RWPE2 (cell line): ENCODE data around the gene GLB1L2.

Experiments
- ATAC-seq: fragments of 200-7000 bp; cut with Tn5 transposase; 3 replicates; pipeline ENCODE4 v1.9.1; 2021; ENCODE audit warnings: low read depth
- DNase-seq: peaks from one replicate; pipeline ENCODE4 v3.0.0-alpha.2; 2020; ENCODE audit warnings: low spot score
- H3K27ac ChIP-seq: fragments of 450-650 bp; 2 replicates; pipeline ENCODE4 v1.5.1; 2017; ENCODE audit warnings: mild to moderate bottlenecking; ENCODE audit not compliant: poor library complexity, severe bottlenecking
- H3K27me3 ChIP-seq: fragments of 250-450 bp; sonication (Bioruptor Pico); 2 replicates; pipeline ENCODE4 v1.5.1; 2021; ENCODE audit warnings: mild to moderate bottlenecking, moderate library complexity; ENCODE audit not compliant: insufficient read depth, poor library complexity, severe bottlenecking
- H3K36me3 ChIP-seq: fragments of 250-450 bp; sonication (Bioruptor Pico); 2 replicates; pipeline ENCODE4 v1.5.1; 2020; ENCODE audit warnings: low read depth, mild to moderate bottlenecking, moderate library complexity
- H3K4me1 ChIP-seq: fragments of 250-450 bp; sonication (Bioruptor Pico); 2 replicates; pipeline ENCODE4 v1.5.1; 2021; ENCODE audit warnings: mild to moderate bottlenecking, moderate library complexity; ENCODE audit not compliant: insufficient read depth, poor library complexity, severe bottlenecking
- H3K4me3 ChIP-seq: fragments of 250-450 bp; sonication (Bioruptor Pico); 2 replicates; pipeline ENCODE4 v1.5.1; 2021; ENCODE audit warnings: mild to moderate bottlenecking, moderate library complexity; ENCODE audit not compliant: severe bottlenecking
- H3K9me3 ChIP-seq: fragments of 250-450 bp; sonication (Bioruptor Pico); 2 replicates; pipeline ENCODE4 v1.5.1; 2021; ENCODE audit warnings: mild to moderate bottlenecking, moderate library complexity; ENCODE audit not compliant: severe bottlenecking
- TF ChIP-seq, protein P1 (sequence below): fragments of 450-650 bp; IDR thresholded peaks from one replicate; pipeline ENCODE4 v1.5.1; 2017; ENCODE audit warnings: mild to moderate bottlenecking, moderate library complexity; ENCODE audit not compliant: poor library complexity, severe bottlenecking

The GLB1L2 gene

DNA sequence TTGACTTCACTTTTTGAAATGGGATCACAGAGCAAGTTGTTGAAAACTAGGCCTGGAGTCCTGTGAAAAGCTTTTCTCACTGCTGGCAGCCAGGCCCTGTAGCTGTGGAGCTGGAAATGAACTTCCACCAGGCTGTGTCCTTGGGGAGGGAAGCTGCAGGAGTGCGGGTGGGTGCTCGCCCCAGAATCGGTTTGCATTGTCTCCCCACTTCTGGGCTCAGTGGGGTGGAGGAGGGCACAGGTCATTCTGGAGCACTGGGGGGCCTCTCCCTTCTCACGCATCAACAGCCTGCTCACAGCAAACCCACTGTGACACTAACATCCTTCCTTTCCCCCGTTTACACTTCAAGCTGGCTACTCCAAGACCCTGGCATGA lies 15.2 kb downstream of the GLB1L2 start:
- H3K9me3 ChIP-seq = no peaks in the 10 kb centered on the region

DNA sequence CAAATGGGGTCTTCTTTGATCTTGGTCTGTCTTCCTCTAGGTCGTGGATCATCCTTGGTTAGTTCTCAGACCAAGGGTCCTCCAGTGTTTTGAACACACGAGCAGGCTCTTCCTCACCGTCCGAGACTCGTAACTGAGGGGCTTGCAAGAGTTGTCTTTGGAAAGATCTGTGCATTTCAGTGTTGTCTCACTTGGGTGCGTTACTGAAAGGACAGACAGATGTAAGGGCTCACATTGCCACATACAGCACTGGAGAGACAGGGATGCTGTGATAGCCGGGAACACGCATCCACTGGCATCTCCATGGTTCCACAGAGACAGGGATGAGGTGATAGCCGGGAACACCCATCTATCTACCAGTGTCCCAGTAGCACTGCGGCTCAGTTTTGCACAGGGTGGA lies 15.7 kb downstream of the GLB1L2 start:
- Histone ChIP-seq H3K4me1 (no peaks in the 10 kb centered on the region), H3K9me3 (no peaks in the 10 kb centered on the region), H3K36me3 (no peaks in the 10 kb centered on the region), H3K27me3 (no peaks in the 10 kb centered on the region), H3K4me3 (no peak overlapping the region), H3K27ac (no peak overlapping the region)
- DNase-seq (no peak), ATAC-seq (no peak)
- TF ChIP-seq, protein P1, sequence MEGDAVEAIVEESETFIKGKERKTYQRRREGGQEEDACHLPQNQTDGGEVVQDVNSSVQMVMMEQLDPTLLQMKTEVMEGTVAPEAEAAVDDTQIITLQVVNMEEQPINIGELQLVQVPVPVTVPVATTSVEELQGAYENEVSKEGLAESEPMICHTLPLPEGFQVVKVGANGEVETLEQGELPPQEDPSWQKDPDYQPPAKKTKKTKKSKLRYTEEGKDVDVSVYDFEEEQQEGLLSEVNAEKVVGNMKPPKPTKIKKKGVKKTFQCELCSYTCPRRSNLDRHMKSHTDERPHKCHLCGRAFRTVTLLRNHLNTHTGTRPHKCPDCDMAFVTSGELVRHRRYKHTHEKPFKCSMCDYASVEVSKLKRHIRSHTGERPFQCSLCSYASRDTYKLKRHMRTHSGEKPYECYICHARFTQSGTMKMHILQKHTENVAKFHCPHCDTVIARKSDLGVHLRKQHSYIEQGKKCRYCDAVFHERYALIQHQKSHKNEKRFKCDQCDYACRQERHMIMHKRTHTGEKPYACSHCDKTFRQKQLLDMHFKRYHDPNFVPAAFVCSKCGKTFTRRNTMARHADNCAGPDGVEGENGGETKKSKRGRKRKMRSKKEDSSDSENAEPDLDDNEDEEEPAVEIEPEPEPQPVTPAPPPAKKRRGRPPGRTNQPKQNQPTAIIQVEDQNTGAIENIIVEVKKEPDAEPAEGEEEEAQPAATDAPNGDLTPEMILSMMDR = no peak

More for the DNA sequence above, 15.2 kb downstream of the GLB1L2 start:
- no peak overlapping the region for H3K27ac ChIP-seq
- ATAC-seq = no peak
- H3K27me3 ChIP-seq = no peaks in the 10 kb centered on the region
- no peak for DNase-seq
- H3K4me1 ChIP-seq = no peaks in the 10 kb centered on the region
- H3K4me3 ChIP-seq = no peak overlapping the region
- H3K36me3 ChIP-seq = no peaks in the 10 kb centered on the region
- TF ChIP-seq, protein P1 = no peak

DNA sequence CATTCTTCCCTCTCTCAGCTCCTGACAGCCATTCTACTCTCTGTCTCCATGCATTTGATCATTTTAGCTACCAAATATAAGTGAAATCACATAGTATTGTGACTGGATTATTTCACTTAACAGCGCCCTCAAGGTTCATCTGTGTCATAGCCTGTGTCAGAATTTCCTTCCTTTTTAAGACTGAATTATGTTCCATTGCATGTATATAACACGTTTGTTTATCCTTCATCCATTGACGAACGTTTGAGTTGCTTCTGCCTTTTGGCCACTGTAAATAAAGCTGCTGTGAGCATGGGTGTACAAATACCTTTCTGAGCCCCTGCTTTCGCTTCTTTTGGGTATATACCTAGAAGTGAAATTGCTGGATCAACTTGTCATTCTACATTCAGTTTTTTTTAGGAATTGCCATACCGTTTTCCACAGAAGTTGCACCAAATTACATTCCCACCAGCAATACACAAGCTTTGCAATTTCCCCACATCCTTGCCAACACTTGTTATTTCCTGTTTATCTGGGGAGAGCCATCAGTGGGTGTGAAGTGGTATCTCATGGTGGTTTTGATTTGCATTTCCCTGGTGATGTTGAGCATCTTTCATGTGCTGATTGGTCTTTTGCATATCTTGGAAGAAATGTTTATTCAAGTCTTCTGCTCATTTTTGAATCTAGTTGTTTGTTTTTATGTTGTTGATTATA lies 17.5 kb downstream of the GLB1L2 start:
- Histone ChIP-seq H3K27me3 (no peaks in the 10 kb centered on the region), H3K9me3 (no peaks in the 10 kb centered on the region), H3K4me1 (no peaks in the 10 kb centered on the region), H3K27ac (no peak overlapping the region), H3K36me3 (no peaks in the 10 kb centered on the region), H3K4me3 (no peak overlapping the region)
- TF ChIP-seq, protein P1 = no peak
- ATAC-seq (no peak), DNase-seq (no peak)

DNA sequence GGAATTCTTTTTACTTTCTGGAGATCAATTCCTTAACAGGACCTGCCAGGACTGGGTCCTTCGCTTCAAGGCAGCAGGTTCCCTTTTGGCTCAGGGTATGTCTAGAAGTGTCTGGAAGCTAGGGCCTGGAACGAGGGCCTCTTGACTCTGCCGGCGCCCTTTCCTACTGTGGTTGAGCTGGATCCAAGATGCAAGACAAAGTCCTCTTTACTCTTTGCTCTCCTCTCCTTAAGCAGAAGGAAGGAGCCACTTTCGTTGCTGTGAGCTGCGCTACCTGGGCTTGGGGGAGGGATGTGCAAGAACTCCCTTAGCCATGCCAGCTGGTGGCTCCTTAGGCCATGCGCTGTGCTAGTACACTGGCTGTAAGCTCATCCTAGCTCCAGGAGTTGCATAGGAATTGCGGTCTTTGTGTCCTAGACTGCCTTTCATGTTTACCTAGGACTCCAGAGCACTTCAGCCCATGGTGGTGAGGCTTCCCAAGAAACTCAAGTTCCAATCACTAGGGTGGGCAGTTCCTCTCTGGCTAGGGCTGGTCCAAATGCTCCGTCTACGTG lies 18.1 kb downstream of the GLB1L2 start:
- ATAC-seq = no peak
- Histone ChIP-seq H3K4me3 (no peak overlapping the region), H3K9me3 (no peaks in the 10 kb centered on the region), H3K27ac (no peak overlapping the region), H3K36me3 (no peaks in the 10 kb centered on the region), H3K4me1 (no peaks in the 10 kb centered on the region), H3K27me3 (no peaks in the 10 kb centered on the region)
- no peak for DNase-seq
- TF ChIP-seq, protein P1 = no peak

DNA sequence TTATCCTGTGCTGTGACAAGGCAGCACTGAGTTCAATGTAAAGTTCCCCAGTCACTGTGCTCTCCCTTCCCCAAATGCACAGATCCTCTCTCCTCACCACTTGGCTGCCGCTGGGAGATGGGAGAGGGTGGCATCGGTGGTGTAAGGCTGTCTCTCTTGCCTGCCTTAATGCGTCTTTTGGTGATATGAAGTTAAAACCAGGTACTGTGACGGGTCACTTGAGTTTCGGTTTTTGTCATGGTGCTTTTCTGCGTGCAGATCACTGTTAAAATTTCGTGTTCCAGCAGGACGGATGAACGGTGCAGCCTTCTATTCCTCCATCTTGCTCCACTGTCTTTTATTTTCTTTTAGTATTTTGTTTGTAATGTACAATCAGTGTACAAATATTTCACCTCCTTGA lies 18.6 kb downstream of the GLB1L2 start:
- H3K27me3 ChIP-seq = no peaks in the 10 kb centered on the region
- ATAC-seq = no peak
- TF ChIP-seq, protein P1 = no peak
- H3K4me1 ChIP-seq = no peaks in the 10 kb centered on the region
- no peaks in the 10 kb centered on the region for H3K9me3 ChIP-seq
- no peak overlapping the region for H3K27ac ChIP-seq
- H3K4me3 ChIP-seq = no peak overlapping the region
- no peaks in the 10 kb centered on the region for H3K36me3 ChIP-seq
- DNase-seq = no peak
